Measurements from ENCODE around the gene EMP2.

DNA sequence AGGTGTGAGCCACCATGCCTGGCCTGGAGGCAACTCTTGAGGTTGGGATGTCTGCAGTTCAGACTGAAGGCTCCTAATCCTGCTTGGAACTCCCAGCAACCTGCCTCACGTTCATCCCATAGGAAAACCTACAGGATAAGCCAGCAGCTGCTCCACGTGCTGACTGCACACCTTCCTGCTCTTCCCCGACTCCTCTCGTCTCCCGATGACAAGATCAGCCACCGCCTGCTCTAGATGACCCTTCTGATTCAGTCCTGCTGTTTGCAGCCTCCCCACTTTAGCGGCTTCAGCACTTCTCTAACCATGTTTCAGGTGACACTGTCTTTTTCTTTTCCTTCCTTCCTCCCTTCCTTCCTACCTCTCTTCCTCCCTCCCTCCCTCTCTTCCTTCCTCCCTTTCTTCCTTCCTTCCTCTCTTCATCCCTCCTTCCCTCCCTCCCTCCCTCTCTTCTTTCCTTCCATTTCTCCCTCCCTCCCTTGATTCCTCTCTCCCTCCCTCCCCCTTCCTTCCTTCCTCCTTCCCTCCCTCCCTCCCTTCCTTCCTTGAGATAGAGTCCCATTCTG, 61.8 kb downstream of the EMP2 start:
- TF ChIP-seq, protein P1, sequence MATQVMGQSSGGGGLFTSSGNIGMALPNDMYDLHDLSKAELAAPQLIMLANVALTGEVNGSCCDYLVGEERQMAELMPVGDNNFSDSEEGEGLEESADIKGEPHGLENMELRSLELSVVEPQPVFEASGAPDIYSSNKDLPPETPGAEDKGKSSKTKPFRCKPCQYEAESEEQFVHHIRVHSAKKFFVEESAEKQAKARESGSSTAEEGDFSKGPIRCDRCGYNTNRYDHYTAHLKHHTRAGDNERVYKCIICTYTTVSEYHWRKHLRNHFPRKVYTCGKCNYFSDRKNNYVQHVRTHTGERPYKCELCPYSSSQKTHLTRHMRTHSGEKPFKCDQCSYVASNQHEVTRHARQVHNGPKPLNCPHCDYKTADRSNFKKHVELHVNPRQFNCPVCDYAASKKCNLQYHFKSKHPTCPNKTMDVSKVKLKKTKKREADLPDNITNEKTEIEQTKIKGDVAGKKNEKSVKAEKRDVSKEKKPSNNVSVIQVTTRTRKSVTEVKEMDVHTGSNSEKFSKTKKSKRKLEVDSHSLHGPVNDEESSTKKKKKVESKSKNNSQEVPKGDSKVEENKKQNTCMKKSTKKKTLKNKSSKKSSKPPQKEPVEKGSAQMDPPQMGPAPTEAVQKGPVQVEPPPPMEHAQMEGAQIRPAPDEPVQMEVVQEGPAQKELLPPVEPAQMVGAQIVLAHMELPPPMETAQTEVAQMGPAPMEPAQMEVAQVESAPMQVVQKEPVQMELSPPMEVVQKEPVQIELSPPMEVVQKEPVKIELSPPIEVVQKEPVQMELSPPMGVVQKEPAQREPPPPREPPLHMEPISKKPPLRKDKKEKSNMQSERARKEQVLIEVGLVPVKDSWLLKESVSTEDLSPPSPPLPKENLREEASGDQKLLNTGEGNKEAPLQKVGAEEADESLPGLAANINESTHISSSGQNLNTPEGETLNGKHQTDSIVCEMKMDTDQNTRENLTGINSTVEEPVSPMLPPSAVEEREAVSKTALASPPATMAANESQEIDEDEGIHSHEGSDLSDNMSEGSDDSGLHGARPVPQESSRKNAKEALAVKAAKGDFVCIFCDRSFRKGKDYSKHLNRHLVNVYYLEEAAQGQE (IDR thresholded peaks at IDR 0.05; ENCODE audit: insufficient read depth in 1 of 2, low read depth in 2 of 2, low read length in 2 of 2), result no peak
- TF ChIP-seq POLR2AphosphoS5 (IDR thresholded peaks at IDR 0.05; ENCODE audit: low read depth, low read length), result no peak

Measured in PFSK-1 (cell line).